H7 (cell line): ENCODE measurements around the gene NIM1K. TPM values are rescaled to one million over a fixed set of nuclear protein-coding genes. Genes with fewer than 3 reads are reported as not detected.
"Not testable (repeated sequence)": the region's sequence is repeated elsewhere in the genome, so short reads cannot be mapped to it uniquely, and the experiment has no call there.

Experiments
- DNase-seq: peaks from one replicate; pipeline ENCODE4 v3.0.0; 2012
- H3K27me3 ChIP-seq: 2 replicates; pipeline ENCODE4 v1.6.0; 2011; ENCODE audit warnings: mild to moderate bottlenecking, low read length; ENCODE audit not compliant: control insufficient read depth, insufficient read depth
- H3K36me3 ChIP-seq: replicated peaks from 2 replicates; pipeline ENCODE4 v1.5.1; 2011; ENCODE audit warnings: low read length; ENCODE audit not compliant: control insufficient read depth, insufficient read depth
- H3K4me3 ChIP-seq: 2 replicates; pipeline ENCODE4 v1.5.1; 2011; ENCODE audit warnings: low read depth, mild to moderate bottlenecking, control low read depth, low read length, moderate library complexity; ENCODE audit not compliant: insufficient read depth
- total RNA-seq: library from RNA; depleted of rRNA; stranded (reverse); fragments of >200 nt; shearing (Covaris generic); gene quantifications from 2 replicates; pipeline ENCODE4 v1.2.3, GENCODE V29; 2014

Gene NIM1K
- total RNA-seq, 1 experiment from 2014 or later, result not detected

- not testable (repeated sequence) for DNase-seq, H3K36me3 ChIP-seq, H3K27me3 ChIP-seq, H3K4me3 ChIP-seq
These were observed 9.4 kb downstream of the NIM1K start for GRCh38 chr5:43201442-43201841.

GRCh38 chr5:43202380-43202779, 10.4 kb downstream of the NIM1K start:
- Histone ChIP-seq H3K27me3 (peaks cover 1% of the 10 kb centered on the region; the same call in 1 of the 2 replicates), H3K36me3 (no peaks in the 10 kb centered on the region), H3K4me3 (no peak overlapping the region)
- DNase-seq, result no peak

- no peak for DNase-seq
These were observed 11.3 kb downstream of the NIM1K start for GRCh38 chr5:43203373-43203772.

GRCh38 chr5:43204958-43205357, 12.9 kb downstream of the NIM1K start:
- no peak for DNase-seq
- Histone ChIP-seq H3K36me3 (no peaks in the 10 kb centered on the region), H3K4me3 (no peak overlapping the region), H3K27me3 (peaks cover 1% of the 10 kb centered on the region; the same call in 1 of the 2 replicates)

More at GRCh38 chr5:43203373-43203772, 11.3 kb downstream of the NIM1K start:
- H3K36me3 ChIP-seq, result no peaks in the 10 kb centered on the region
- peaks cover 1% of the 10 kb centered on the region; the same call in 1 of the 2 replicates for H3K27me3 ChIP-seq
- no peak overlapping the region for H3K4me3 ChIP-seq

GRCh38 chr5:43207601-43208000, 15.6 kb downstream of the NIM1K start:
- H3K27me3 ChIP-seq, result peaks cover 1% of the 10 kb centered on the region; the same call in 1 of the 2 replicates
- no peak for DNase-seq
- no peaks in the 10 kb centered on the region for H3K36me3 ChIP-seq
- H3K4me3 ChIP-seq, result no peak overlapping the region

- DNase-seq, result no peak
These were observed 16.6 kb downstream of the NIM1K start for GRCh38 chr5:43208658-43209057.

GRCh38 chr5:43209060-43209459, 17.0 kb downstream of the NIM1K start:
- peak; percentile 17 for DNase-seq
- Histone ChIP-seq H3K27me3 (peaks cover 1% of the 10 kb centered on the region; the same call in 1 of the 2 replicates), H3K36me3 (no peaks in the 10 kb centered on the region)

More at GRCh38 chr5:43208658-43209057, 16.6 kb downstream of the NIM1K start:
- H3K36me3 ChIP-seq, result no peaks in the 10 kb centered on the region
- H3K27me3 ChIP-seq, result peaks cover 1% of the 10 kb centered on the region; the same call in 1 of the 2 replicates
- no peak overlapping the region for H3K4me3 ChIP-seq

GRCh38 chr5:43209833-43210232, 17.8 kb downstream of the NIM1K start:
- no peak for DNase-seq
- Histone ChIP-seq H3K4me3 (no peak overlapping the region), H3K27me3 (peaks cover 1% of the 10 kb centered on the region; the same call in 1 of the 2 replicates), H3K36me3 (no peaks in the 10 kb centered on the region)

More at GRCh38 chr5:43209060-43209459, 17.0 kb downstream of the NIM1K start:
- H3K4me3 ChIP-seq, result no peak overlapping the region

GRCh38 chr5:43210570-43210969, 18.5 kb downstream of the NIM1K start:
- H3K36me3 ChIP-seq, result no peaks in the 10 kb centered on the region
- H3K4me3 ChIP-seq, result no peak overlapping the region
- DNase-seq, result peak; percentile 18
- peaks cover 1% of the 10 kb centered on the region; the same call in 1 of the 2 replicates for H3K27me3 ChIP-seq

GRCh38 chr5:43213951-43214350, 21.9 kb downstream of the NIM1K start:
- Histone ChIP-seq H3K27me3 (no peaks in the 10 kb centered on the region; the same call in 1 of the 2 replicates), H3K4me3 (no peak overlapping the region), H3K36me3 (no peaks in the 10 kb centered on the region)
- DNase-seq, result no peak

- Histone ChIP-seq H3K27me3 (no peaks in the 10 kb centered on the region; the same call in 1 of the 2 replicates), H3K4me3 (no peak overlapping the region), H3K36me3 (no peaks in the 10 kb centered on the region)
- no peak for DNase-seq
These were observed 23.1 kb downstream of the NIM1K start for GRCh38 chr5:43215073-43215631.

GRCh38 chr5:43216941-43217340, 24.9 kb downstream of the NIM1K start:
- H3K36me3 ChIP-seq, result no peaks in the 10 kb centered on the region
- H3K27me3 ChIP-seq, result no peaks in the 10 kb centered on the region; the same call in 1 of the 2 replicates
- no peak overlapping the region for H3K4me3 ChIP-seq
- no peak for DNase-seq

GRCh38 chr5:43219120-43219519, 27.1 kb downstream of the NIM1K start:
- no peak for DNase-seq
- Histone ChIP-seq H3K4me3 (no peak overlapping the region), H3K36me3 (no peaks in the 10 kb centered on the region), H3K27me3 (no peaks in the 10 kb centered on the region)

- DNase-seq, result no peak
- no peak overlapping the region for H3K4me3 ChIP-seq
- H3K36me3 ChIP-seq, result no peaks in the 10 kb centered on the region
- H3K27me3 ChIP-seq, result no peaks in the 10 kb centered on the region
These were observed 29.5 kb downstream of the NIM1K start for GRCh38 chr5:43221502-43221901.

GRCh38 chr5:43225649-43226245, 33.7 kb downstream of the NIM1K start:
- DNase-seq, result no peak
- no peaks in the 10 kb centered on the region for H3K36me3 ChIP-seq
- no peak overlapping the region for H3K4me3 ChIP-seq
- H3K27me3 ChIP-seq, result no peaks in the 10 kb centered on the region
